Loucy (cell line): ENCODE results near the gene RHBDF1.
A peak's percentile ranks its signal among the peaks of the same experiment; 100 is the strongest.

Source experiments
- H2AFZ ChIP-seq: fragments of 200-600 bp; sonication (generic); 2 replicates; pipeline ENCODE4 v1.6.0; 2016; ENCODE audit warnings: antibody characterized with exemption, mild to moderate bottlenecking, low read length, moderate library complexity
- H3F3A ChIP-seq: fragments of 200-600 bp; 2 replicates; pipeline ENCODE4 v1.6.0; 2016; ENCODE audit warnings: antibody characterized with exemption, low read depth, mild to moderate bottlenecking
- H3K27me3 ChIP-seq: fragments of 200-600 bp; sonication (generic); 2 replicates; pipeline ENCODE4 v1.6.1; 2014; ENCODE audit warnings: low read length, mild to moderate bottlenecking; ENCODE audit not compliant: insufficient read depth, poor library complexity, severe bottlenecking
- H3K36me3 ChIP-seq: fragments of 200-600 bp; sonication (generic); 2 replicates; pipeline ENCODE4 v1.6.1; 2016; ENCODE audit warnings: low read length; ENCODE audit not compliant: insufficient read depth
- H3K4me1 ChIP-seq: fragments of 200-600 bp; sonication (generic); 2 replicates; pipeline ENCODE4 v1.5.1; 2014; ENCODE audit warnings: low read length, mild to moderate bottlenecking; ENCODE audit not compliant: insufficient read depth, poor library complexity, severe bottlenecking
- H3K4me2 ChIP-seq: fragments of 200-600 bp; sonication (generic); 2 replicates; pipeline ENCODE4 v1.6.0; 2014; ENCODE audit warnings: antibody characterized with exemption, low read length, low read depth, mild to moderate bottlenecking; ENCODE audit not compliant: poor library complexity, severe bottlenecking
- H3K4me3 ChIP-seq: fragments of 200-600 bp; sonication (generic); 2 replicates; pipeline ENCODE4 v1.5.1; 2014; ENCODE audit warnings: low read length, mild to moderate bottlenecking, mixed read lengths; ENCODE audit not compliant: poor library complexity, severe bottlenecking
- H3K79me2 ChIP-seq: fragments of 200-600 bp; sonication (generic); 2 replicates; pipeline ENCODE4 v1.6.1; 2014; ENCODE audit warnings: low read length; ENCODE audit not compliant: insufficient read depth
- H3K9ac ChIP-seq: fragments of 200-600 bp; sonication (generic); 2 replicates; pipeline ENCODE4 v1.6.0; 2014; ENCODE audit warnings: mild to moderate bottlenecking, low read depth, low read length, moderate library complexity; ENCODE audit not compliant: poor library complexity, severe bottlenecking
- H3K9me2 ChIP-seq: fragments of 200-600 bp; sonication (generic); replicated peaks from 2 replicates; pipeline ENCODE4 v1.6.1; 2016; ENCODE audit warnings: low read depth, low read length, mixed read lengths
- H3K9me3 ChIP-seq: fragments of 200-600 bp; sonication (generic); 2 replicates; pipeline ENCODE4 v1.6.1; 2014; ENCODE audit warnings: mild to moderate bottlenecking, antibody characterized with exemption, low read length, low read depth; ENCODE audit not compliant: insufficient read depth
- H4K20me1 ChIP-seq: fragments of 200-600 bp; sonication (generic); 2 replicates; pipeline ENCODE4 v1.6.0; 2014; ENCODE audit warnings: antibody characterized with exemption, low read length, mild to moderate bottlenecking; ENCODE audit not compliant: insufficient read depth, poor library complexity, severe bottlenecking
- EZH2phosphoT487 ChIP-seq: fragments of 200-600 bp; IDR thresholded peaks from 2 replicates; pipeline ENCODE4 v1.6.1; 2018; ENCODE audit warnings: antibody characterized with exemption, mild to moderate bottlenecking, moderate library complexity, borderline replicate concordance
- TF ChIP-seq, protein P1 (sequence below): fragments of 200-600 bp; sonication (generic); conservative IDR thresholded peaks from 2 replicates; pipeline ENCODE4 v1.5.1; 2014; ENCODE audit warnings: mild to moderate bottlenecking, antibody characterized with exemption, low read length

RHBDF1 gene

DNA sequence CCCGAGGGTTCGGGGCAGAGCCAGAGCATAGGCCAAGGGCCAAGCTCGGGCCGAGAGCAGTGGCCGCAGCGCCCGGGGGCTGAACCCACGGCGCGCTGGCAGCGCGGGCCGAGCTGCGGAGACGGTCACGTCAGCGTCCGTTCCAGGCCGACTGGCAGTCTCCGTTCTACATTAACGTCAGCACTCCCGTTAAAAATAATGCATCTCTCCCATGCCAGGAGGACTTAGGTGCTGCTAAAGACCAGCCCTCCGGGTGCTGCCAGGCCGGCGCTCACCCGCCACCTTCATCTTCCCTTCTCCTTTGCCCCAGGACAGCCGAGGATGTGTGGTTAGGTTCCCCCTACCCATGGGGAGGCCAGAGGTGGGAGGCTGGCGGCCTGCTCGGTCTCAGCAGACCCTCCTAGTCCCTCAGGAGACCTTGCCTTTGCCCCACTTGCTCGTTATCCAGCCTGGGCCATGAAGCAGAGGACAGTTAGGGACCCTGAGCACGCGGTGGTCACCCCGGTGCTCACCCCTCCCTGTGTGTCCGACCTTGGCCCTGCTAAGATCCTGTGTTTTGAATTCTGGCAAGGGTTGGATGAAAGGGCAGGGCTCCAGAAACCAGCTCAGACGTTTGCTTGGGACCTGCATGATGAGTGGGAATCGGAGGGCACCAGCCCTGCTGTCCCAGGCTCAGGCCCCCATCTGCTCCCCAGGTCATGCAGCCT, 6.2 kb upstream of the RHBDF1 start:
- Histone ChIP-seq H3K9me2 (no peaks in the 10 kb centered on the region), H3K9me3 (no peaks in the 10 kb centered on the region), H3F3A (no peaks in the 10 kb centered on the region), H4K20me1 (no peaks in the 10 kb centered on the region), H3K4me2 (peak overlapping the region; percentile 99), H3K4me3 (peak overlapping the region; percentile 81), H3K9ac (peak overlapping the region; percentile 82), H3K4me1 (peaks cover 34% of the 10 kb centered on the region), H3K27me3 (no peaks in the 10 kb centered on the region), H3K36me3 (no peaks in the 10 kb centered on the region), H2AFZ (no peak overlapping the region), H3K79me2 (peaks cover 23% of the 10 kb centered on the region)
- TF ChIP-seq, protein P1, sequence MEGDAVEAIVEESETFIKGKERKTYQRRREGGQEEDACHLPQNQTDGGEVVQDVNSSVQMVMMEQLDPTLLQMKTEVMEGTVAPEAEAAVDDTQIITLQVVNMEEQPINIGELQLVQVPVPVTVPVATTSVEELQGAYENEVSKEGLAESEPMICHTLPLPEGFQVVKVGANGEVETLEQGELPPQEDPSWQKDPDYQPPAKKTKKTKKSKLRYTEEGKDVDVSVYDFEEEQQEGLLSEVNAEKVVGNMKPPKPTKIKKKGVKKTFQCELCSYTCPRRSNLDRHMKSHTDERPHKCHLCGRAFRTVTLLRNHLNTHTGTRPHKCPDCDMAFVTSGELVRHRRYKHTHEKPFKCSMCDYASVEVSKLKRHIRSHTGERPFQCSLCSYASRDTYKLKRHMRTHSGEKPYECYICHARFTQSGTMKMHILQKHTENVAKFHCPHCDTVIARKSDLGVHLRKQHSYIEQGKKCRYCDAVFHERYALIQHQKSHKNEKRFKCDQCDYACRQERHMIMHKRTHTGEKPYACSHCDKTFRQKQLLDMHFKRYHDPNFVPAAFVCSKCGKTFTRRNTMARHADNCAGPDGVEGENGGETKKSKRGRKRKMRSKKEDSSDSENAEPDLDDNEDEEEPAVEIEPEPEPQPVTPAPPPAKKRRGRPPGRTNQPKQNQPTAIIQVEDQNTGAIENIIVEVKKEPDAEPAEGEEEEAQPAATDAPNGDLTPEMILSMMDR = no peak
- no peak for TF ChIP-seq EZH2phosphoT487

DNA sequence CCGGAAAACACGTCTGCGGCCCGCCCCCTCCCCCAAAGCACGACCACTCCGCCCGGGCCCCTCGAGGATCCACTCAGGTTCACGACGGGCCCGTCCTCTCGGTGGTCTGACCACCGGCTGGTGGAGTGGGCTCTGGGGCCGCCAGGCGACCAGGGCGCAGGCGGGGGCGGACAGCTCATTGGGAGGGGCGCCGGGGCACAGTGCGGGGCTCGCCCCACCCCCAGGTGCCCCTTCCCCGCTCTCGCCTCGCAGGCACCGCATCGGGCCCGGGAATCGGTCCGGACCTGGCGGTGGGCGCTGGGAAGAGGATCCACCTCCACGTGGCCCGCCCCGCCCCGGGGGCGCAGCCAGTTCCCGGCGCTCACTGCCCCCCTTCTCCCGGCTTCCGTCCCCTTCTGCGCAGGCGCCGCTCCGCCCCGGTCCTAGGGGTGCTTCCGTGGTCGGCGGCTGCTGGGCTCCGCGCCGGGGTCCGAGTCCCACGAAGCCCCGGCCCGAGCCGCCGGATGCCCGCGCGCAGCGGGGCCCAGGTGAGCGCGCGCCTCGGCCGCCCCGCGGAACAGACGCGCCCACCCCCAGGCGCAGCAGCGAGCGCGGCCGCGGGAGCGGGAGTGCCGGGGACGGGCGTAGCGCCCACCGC, 5.5 kb upstream of the RHBDF1 start, which contains the start of gene MPG:
MPG (plus strand) TSS at position 419 of the 637 bp plus-strand sequence; CDS start at position 504, 85 bp downstream.
- no peak for TF ChIP-seq EZH2phosphoT487
- Histone ChIP-seq H2AFZ (peak within 1 kb of the TSS; percentile 27; the same call in 1 of the 2 replicates), H3K4me1 (peaks cover 31% of the 10 kb centered on the region)

DNA sequence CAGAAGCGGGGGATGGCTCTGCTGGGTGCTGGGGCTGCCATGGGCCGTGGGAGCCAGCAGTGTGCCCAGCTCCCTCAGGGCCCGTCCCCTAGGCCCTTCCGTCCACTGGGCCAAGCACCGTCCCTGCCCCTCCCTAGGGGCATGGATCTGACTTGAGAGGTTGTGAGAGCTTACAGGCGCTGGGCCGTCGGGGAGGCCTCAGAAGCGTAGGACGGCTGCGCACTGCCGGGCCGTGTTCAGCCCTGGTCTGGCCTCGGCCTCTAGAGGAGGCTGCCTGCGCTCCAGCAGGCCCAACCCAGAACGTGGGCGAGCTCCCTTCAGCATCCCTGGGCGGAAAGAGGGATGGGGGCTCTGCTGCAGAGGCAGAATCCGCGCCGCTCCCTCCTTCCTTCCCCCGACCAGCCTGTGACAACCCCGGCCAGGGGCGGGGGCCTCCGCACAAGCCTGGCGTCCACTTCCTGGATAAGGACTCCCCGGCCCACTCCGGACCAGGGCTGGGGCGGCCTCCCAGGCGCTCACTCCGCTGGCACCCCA, 4.9 kb upstream of the RHBDF1 start:
- peaks cover 29% of the 10 kb centered on the region for H3K4me1 ChIP-seq
- H3F3A ChIP-seq = no peaks in the 10 kb centered on the region
- H3K36me3 ChIP-seq = no peaks in the 10 kb centered on the region
- peaks cover 23% of the 10 kb centered on the region for H3K79me2 ChIP-seq
- H4K20me1 ChIP-seq = no peaks in the 10 kb centered on the region
- peak overlapping the region; percentile 91 for H3K9ac ChIP-seq
- peak overlapping the region; percentile 27; the same call in 1 of the 2 replicates for H2AFZ ChIP-seq
- TF ChIP-seq, protein P1 = no peak
- H3K4me3 ChIP-seq = peak overlapping the region; percentile 81
- peak overlapping the region; percentile 99 for H3K4me2 ChIP-seq
- H3K9me3 ChIP-seq = no peaks in the 10 kb centered on the region
- H3K9me2 ChIP-seq = no peaks in the 10 kb centered on the region
- H3K27me3 ChIP-seq = no peaks in the 10 kb centered on the region

More for the DNA sequence above, 5.5 kb upstream of the RHBDF1 start, which contains the start of gene MPG:
- Histone ChIP-seq H3K9me3 (no peaks in the 10 kb centered on the region), H3K79me2 (peaks cover 23% of the 10 kb centered on the region), H3K4me2 (peak within 1 kb of the TSS; percentile 99), H3K9ac (peak within 1 kb of the TSS; percentile 91), H3K27me3 (no peaks in the 10 kb centered on the region), H3K9me2 (no peaks in the 10 kb centered on the region), H3F3A (no peaks in the 10 kb centered on the region), H4K20me1 (no peaks in the 10 kb centered on the region), H3K36me3 (no peaks in the 10 kb centered on the region), H3K4me3 (peak within 1 kb of the TSS; percentile 81)
